Glomerular endothelial cell (primary cell): Measurements from ENCODE around the gene LAIR1. TPM values are rescaled to one million over a fixed set of nuclear protein-coding genes. Genes with fewer than 3 reads are reported as not detected.
"Not testable (repeated sequence)": the region's sequence is repeated elsewhere in the genome, so short reads cannot be mapped to it uniquely, and the experiment has no call there.

Experiments used
- DNase-seq: peaks from one replicate; pipeline ENCODE4 v3.0.0-alpha.2; 2011; ENCODE audit warnings: low read depth, low spot score; ENCODE audit errors: extremely low read depth
- total RNA-seq: library from RNA; depleted of rRNA; stranded (reverse); fragments of >200 nt; gene quantifications from 2 replicates; pipeline ENCODE4 v1.2.3, GENCODE V29; 2015

Gene LAIR1, protein sequence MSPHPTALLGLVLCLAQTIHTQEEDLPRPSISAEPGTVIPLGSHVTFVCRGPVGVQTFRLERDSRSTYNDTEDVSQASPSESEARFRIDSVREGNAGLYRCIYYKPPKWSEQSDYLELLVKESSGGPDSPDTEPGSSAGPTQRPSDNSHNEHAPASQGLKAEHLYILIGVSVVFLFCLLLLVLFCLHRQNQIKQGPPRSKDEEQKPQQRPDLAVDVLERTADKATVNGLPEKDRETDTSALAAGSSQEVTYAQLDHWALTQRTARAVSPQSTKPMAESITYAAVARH
- total RNA-seq: not detected in 2 replicates

DNA sequence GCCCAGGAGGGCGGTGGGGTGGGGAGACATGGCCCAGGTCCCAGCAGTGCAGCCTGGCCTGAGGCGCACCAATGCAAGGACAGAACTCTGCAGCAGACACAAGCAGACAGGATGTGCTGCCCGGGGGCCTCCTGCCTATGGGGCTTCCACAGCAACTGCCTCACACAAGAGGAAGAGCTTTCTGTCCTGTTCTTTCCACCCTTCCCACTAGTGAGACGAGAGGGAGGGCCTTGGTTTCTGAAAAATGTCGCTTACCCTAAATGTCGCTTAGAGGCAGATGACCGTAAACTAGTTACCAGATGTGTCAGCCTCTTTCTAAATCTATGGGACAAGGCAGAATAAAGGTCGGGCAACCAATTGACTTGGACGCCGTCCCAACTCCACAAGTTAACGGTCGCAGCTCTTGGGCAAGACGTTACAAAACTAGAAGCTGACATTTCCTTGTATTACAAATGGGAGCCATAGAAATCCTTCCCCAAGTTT lies at the start of gene LAIR1:
Gene LAIR1 (minus strand): TSS at position 157 of the 483 bp plus-strand sequence. CDS start 127 bp downstream, at position 30.
- no peak for DNase-seq

DNA sequence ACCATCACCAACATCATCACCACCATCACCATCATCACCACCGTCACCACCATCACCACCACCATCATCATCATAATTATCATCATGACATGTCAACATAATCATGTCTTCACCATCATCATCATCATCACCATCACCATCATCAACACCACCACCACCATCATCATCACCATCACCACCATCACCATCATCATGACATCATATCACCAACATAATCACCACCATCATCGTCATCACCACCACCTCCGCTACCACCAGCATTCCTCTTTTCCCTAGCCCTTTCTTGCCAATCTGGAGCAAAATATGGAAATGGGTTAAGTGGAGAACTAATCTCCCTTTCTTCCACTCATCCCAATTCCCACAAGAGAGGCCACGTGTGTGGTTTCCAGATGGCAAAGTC lies 49.4 kb upstream of the LAIR1 start:
- no peak for DNase-seq

DNA sequence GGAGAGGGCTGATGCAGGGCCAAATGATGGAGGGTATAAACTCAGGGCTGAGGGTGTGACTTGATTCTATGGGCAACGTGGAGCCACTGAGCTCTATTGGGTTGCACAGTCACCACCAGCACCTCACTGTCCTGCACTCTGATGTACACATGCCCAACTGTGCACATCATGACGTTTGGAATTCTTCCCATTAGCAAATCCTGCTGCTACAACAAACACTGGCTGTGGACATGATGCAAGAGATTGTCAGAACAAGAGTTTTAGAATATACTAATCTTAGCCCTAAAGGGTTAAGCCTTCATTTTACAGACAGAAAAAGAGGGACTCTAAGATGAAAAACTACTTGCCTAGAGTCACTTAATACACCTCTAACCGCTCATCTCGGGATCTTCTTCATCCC lies 48.1 kb upstream of the LAIR1 start:
- no peak for DNase-seq

DNA sequence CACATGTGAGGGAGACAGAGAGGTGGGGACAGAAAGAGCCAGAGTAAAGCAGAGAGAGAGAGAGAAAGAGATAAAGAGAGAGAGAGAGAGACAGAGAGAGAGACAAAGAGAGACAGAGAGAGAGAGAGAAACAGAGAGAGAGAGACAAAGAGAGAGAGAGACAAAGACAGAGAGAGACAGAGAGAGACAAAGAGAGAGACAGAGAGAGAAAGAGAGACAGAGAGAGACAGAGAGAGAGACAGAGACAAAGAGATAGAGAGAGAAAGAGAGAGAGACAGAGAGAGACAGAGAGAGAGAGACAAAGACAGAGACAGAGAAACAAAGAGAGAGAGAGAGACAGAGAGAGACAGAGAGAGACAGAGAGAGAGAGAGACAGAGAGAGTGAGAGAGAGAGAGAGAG lies 46.3 kb upstream of the LAIR1 start:
- no peak for DNase-seq

DNA sequence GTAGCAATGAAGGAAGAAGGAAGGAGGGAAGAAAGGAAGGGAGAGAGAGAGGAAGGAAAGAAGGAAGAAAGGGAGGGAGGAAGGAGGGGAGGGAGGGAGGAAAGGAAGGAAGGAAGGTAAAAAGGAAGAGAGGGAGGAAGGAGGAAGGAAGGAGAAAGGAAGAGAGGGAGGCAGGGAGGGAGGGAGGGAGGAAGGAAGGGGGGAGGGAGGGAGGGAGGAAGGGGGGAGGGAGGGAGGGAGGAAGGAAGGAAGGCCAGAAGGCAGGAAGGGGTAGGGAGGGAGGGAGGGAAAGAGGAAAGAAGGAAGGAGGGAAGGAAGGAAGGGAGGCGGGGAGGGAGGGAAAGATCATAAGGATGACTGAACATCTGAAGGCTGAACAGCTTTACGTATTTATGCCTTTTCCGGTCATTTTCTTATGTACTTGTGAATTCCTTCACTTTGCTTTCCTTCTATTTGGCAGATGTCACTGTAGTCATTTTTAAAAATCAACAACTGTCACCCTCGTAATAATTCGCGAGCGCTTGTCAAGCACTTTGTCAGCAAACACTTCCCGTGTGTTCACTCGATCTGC lies 43.8 kb upstream of the LAIR1 start:
- no peak for DNase-seq

DNA sequence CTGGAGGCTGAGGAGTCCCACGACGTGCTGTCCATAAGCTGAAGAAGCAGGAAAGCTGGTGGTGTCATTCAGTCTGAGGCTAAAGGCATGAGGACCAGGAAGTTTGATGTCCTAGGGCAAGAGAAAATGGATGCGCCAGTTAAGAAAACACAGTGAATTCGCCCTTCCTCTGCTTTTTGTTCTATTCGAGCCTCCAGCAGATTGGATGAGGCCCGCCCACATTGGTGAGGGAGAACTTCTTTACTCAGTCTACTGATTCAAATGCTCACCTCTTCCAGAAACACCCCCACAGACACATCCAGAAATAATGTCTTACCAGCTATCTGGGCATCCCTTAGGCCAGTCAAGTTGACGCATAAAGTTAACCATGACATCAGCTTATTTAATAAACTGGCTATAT lies 43.0 kb upstream of the LAIR1 start:
- DNase-seq: no peak

DNA sequence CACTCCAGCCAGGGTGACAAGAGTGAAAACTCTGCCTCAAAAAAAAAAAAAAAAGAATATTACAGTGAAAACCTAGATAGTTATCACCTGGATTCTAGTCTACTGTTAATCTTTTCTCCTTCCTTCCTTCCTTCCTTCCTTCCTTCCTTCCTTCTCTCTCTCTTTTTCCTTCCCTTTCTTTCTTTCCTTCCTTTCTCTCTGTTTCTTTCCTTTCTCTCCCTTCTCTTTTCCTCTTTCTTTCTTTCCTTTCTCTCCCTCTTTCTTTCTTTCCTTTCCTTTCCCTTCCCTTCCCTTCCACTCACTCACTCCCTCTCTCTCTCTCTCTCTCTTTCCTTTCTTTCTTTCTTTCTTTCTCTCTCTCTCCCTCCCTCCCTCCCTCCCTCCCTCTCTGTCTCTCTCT lies 40.9 kb upstream of the LAIR1 start:
- no peak for DNase-seq

DNA sequence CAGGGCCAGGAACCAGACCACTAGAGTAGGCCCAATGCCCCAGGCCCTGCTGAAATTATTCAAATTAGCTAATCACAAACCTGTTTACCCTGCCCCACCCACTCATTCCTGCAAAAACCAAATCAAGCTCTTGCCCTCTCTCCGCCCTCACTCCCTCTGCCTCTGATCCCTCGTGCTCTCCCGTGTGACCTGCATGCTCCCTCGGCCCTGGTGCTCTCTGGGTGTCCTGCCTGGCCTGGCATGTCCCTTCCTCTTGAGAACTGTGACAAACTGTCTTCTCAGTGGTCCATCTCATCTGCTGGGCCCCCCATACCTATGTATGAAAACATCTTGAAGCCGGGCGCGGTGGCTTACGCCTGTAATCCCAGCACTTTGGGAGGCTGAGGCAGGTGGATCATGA lies 38.3 kb upstream of the LAIR1 start:
- no peak for DNase-seq

DNA sequence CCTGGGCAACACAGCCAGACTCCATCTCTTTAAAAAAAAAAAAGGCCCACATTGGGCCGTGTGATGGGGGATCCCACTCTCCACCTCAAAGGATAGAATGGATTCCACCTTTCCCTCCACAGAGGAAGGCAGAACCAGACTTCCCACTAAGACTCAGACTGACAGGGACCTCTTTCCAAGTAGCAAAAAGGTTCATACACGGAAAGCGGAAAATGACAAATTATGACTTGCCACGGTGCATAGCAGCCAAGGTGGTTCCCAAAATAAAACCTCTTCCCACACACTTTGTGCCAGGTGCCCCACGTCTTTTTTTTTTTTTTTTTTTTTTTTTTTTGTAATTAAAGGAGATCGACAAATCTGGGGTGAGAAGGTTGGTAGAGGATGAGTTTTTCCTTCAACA lies 36.2 kb upstream of the LAIR1 start:
- DNase-seq: no peak

DNA sequence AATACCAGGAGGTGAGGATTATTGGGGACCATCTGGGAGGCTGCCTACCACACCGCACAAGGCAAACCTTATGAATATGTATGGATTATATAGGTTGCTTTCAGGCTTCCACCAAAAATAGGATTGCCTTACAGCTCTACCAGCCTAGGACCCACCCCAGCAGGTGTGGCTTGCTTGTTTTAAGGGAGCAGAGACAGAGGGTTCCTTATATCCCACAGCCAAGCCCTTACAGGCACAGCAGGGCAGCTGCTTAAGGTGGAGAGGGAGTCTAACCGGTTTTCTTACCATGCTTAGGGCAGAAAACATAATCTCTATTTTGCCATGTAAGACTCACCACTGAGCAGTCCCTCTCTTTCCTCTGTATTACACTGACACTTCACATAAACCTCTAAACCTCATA lies 34.5 kb upstream of the LAIR1 start:
- DNase-seq: no peak

DNA sequence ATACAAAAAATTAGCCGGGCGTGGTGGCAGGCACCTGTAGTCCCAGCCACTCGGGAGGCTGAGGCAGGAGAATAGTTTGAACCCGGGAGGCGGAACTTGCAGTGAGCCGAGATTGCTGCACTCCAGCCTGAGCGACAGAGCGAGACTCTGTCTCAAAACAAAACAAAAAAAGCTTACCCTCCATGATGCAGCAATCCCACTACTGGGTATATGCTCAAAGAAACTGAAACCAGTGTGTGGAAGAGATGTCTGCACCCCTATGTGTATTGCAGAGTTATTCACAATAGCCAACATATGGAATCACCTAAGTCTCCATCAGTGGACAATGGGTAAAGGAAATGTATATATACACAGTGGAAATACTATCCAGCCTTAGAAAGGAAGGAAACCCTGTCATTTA lies 31.0 kb upstream of the LAIR1 start:
- DNase-seq: no peak

DNA sequence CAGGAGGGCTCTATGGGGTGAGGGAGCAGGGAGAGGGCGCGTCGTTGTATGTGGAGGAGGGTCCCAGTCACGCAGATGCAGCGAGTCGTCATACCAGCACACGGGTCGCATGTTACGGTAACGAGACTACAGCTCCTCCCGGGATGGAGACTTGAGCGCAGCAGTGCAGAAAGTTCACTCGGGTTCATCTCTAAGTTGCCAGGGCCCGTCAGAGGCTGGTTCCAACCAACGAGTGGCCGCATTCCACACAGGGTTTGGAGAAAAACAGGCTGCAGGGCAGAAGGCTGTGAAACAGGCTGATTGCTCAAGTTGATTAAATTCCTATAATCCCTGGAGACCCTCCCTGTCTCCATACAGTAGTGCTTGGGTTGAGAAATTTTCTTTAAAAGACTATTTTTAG lies 28.6 kb upstream of the LAIR1 start:
- no peak for DNase-seq

DNA sequence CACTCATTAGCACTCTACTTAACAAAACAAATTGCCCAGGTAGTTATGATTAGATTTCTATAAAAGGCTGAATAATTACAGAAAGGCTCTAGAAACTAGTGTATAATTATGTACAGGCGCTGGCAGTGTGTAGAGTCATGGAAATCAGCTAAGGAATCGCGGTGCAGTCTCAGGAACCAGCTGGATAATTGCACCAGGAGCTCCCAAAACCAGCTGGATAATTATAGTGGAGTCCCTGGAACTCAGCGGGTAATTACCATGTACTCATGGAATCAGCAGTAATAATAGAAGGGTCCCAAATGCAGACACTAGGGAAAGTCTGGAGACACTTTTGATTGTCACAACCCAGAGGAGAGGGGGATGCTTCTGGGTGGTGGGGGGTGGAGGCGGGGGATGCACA lies 27.4 kb upstream of the LAIR1 start:
- no peak for DNase-seq

DNA sequence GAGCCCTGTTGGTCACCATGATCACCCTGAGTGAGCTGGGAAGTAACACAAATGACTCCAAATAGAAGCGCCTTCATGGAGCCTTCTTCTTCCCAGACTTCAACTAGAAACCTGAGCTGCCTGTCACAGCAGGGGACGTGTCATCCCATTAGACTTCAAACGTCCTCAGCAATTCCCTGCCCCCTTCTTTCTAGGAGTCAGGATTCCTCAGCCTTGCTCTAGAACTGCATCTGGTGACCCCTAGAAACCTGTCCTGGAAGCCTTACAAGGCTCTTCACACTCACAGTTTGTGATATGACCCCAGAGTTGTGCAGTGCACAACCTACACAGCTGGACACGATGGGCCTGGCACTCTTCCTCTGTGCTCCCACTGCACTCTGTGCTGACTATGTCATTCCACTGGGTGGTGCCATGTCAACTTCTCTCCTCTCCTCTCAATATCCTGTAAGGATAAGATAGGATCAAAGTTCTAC lies 26.9 kb upstream of the LAIR1 start:
- no peak for DNase-seq

DNA sequence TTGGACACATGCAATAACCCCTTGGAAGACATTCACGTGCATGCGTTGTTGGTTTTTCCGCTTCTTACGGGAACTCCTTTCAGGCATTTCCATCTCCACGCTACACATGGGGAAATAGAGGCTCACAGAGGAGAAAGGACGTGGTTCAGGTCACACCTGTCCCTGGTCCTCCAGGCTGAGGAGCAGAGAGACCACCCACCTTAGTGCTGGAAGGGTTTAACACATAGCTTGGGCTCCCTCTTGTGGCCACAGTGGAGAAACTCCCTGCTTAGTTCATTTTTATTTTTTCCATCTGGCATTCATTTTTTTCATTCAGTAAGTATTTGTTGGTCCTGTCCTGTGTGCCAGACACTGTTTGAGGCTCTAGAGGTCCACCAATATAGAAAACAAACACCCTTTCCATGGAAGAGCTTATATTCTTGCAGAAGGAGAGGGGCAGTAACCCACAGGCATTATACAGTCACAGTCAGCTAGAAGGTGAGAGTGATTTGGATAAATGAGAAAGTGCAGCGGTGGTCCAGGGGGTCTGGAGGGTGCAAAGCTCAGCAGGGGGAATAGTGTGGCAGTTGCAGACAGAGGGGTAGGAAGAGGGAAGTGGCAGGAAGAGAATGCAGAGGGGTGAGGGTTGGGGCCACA lies 26.3 kb upstream of the LAIR1 start:
- DNase-seq: peak; percentile 36

DNA sequence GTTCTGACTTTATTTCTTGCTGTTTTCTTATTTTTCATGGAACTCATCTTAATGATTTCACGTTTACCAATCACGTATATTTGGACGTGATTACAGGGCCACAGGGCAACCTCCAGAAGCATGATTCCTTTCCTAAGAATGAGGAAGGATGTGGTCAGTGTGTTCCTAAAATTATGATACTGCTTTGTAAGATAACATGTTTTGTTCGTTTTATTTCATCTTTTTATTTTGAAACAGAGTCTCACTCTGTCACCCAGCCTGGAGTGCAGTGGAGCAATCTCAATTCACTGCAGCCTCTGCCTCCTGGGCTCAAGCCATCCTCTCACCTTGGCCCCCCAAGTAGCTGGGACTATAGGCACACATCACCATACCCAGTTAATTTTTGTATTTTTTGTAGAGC lies 24.8 kb upstream of the LAIR1 start:
- DNase-seq: no peak

DNA sequence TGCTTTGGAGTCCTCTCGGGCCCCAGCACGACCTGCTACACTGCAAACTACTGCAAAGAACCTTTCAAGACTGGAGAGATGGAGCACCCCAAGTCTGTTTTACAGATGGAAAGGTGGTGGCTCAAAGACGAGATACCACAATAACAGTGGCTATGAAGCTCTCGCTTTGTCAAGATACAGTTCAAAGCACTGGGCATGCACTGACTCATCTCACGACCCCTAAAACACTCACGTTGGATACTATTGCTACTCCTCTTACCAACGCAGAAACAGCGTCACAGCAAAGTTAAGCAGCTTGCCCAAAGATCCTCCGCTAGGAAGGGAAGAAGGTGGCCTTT lies 24.0 kb upstream of the LAIR1 start:
- no peak for DNase-seq

DNA sequence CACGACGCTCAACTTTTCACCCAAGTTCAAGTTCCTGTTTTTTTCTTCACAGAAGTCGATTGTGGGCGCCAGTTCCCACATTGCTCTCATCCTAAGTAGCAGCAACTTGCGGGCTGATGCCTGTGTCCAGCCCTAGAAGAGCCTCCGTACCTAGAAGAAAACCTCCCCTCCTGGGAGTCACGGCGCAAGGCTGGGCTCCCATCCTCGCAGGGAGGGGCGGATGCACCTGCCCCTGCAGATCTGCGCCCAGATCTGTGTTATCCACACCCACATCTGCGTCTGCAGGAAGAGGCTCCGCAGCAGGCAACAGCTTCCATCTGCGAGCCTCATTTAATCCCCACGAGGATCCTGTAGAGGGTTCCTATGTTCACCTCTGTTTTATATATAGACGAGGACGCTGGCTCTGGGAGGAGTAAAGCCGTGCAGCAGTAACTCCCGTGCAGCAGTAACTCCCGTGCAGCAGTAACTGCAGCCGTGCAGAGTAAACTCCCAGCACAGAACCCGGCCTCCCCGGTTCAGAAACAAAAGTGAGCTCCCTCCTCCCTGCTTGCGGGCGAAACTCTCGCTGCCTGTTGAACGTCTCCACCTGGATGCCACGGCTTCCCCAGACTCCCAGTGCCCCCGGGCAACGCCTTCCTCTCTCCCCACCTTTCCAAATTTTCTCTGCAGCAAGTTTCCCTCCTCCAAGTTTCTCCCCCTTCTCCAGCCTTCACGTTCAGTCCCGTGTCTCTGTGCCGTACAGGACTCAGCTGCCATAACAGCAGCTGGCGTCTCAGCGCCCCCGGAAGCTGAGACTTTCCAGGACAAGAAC lies 23.5 kb upstream of the LAIR1 start:
- no peak for DNase-seq

DNA sequence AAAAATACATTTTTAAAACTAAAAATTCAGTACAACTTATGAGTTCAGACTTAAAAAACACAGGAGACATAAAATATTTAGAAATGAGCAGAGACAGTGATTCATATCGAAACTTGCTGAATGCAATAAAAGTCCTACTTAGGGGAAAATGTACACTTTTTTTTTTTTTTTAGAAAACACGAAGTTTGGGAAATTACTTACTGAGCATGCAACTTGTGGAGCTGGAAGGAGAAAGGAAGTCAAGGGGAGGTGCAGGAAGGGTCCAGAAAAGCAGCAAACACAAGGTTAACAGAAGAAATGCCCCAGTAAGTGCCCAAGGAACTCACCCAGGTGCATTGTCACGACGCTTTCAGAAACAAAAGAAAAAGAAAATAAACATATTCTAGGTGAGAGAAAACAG lies 18.6 kb upstream of the LAIR1 start:
- no peak for DNase-seq

DNA sequence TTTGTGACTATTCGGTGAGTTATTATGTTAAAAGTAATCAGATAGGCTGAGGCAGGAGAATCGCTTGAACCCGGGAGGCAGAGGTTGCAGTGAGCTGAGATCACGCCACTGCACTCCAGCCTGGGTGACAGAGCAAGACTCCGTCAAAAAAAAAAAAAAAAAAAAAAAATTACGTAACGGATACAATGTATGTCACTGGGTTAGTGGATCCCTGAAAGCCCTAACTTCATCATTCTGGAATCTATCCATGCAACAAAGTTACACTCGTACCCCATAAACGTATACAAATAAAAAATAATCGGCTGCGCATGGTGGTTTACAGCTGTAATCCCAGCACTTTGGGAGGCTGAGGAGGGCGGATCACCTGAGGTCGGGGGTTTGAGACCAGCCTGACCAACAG lies 17.3 kb upstream of the LAIR1 start:
- DNase-seq: not testable (repeated sequence)

DNA sequence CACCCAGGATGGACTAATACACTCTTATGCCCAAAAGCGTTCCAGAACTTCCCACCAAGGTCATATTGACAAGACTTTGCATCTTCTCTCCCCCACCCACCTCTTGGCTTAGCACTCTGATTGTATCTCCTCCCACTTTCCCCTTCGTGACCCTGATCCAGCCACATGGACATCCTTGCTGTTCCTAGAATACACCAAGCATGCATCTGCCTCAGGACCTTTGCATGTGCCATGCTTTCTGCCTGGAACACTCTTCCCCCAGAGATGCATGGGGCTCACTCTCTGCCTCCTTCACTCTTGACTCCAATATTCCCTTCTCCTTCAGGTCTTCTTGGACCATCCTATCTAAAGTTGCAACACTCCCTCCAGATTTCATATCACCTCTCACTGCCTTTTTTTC lies 16.2 kb upstream of the LAIR1 start:
- no peak for DNase-seq
